Fibroblast of lung (primary cell): Measurements from ENCODE around the gene KRT15.

Source experiments
- EZH2 ChIP-seq: IDR thresholded peaks from 2 replicates; pipeline ENCODE4 v1.5.1; 2012; ENCODE audit warnings: low read length, control low read depth, mild to moderate bottlenecking; ENCODE audit errors: missing control alignments
- TF ChIP-seq, protein P1 (sequence below), 2 donors: IDR thresholded peaks in 1 of 2; conservative IDR thresholded peaks in 1 of 2; 1 replicate in 1 of 2; 2 replicates in 1 of 2; pipeline ENCODE4 v1.5.1; 2011 to 2012; ENCODE audit warnings: low read length in 2 of 2, control low read depth in 1 of 2, inconsistent platforms in 1 of 2, low read depth in 1 of 2, mild to moderate bottlenecking in 1 of 2

DNA sequence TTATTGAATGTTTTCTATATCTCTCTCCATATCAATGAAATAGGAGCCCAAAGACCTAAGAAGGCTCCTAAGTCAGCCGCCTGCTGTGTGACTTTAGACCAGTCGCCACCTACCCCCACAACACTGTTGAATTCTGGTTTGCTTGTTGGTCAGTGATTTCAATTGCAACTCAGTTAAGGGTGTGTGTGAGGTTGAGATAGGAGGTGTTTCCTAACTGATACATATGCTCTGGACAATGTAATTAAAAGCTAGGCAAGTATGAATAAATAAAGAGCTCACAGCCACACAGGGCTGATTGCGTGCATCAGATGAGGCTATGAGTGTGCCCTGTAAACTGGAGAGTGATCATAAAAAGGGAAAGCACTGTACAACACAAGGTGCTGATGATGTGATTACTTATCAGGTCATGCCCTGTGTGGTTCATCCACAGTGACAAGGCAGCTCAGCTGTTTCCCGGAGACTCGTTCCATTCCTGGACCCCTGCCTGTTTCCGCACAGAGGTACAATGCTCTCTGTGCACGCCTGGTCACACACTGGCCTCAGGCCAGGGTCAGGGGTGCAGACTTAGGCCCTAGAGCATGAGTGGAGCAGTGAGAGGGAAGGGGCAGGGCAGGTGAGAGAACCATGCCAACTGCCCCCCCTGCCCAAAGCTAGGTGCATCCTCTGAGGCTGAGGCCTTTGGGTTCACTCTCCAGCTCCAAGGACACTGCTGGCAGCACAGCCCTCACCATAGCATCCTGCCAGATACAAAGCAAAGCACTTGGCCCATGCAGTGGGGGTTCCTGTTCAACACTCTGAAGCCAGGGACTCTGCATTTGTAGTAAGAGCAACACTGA lies 34.5 kb downstream of the KRT15 start:
- TF ChIP-seq, protein P1, sequence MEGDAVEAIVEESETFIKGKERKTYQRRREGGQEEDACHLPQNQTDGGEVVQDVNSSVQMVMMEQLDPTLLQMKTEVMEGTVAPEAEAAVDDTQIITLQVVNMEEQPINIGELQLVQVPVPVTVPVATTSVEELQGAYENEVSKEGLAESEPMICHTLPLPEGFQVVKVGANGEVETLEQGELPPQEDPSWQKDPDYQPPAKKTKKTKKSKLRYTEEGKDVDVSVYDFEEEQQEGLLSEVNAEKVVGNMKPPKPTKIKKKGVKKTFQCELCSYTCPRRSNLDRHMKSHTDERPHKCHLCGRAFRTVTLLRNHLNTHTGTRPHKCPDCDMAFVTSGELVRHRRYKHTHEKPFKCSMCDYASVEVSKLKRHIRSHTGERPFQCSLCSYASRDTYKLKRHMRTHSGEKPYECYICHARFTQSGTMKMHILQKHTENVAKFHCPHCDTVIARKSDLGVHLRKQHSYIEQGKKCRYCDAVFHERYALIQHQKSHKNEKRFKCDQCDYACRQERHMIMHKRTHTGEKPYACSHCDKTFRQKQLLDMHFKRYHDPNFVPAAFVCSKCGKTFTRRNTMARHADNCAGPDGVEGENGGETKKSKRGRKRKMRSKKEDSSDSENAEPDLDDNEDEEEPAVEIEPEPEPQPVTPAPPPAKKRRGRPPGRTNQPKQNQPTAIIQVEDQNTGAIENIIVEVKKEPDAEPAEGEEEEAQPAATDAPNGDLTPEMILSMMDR (conservative IDR thresholded peaks at IDR 0.05 in 1 of 2, IDR thresholded peaks at IDR 0.05 in 1 of 2; ENCODE audit: low read depth in 1 of 2, low read length in 2 of 2): no peak
- TF ChIP-seq EZH2: no peak
